HG03095 (cell line): ENCODE results near the gene CCDC32.
"Not testable (repeated sequence)": the region's sequence is repeated elsewhere in the genome, so short reads cannot be mapped to it uniquely, and the experiment has no call there.

Source experiments
- ATAC-seq: cut with Tn5 transposase; IDR thresholded peaks from one replicate; pipeline ENCODE4 v1.9.1; 2021; ENCODE audit warnings: moderate library complexity; ENCODE audit not compliant: unreplicated experiment

The CCDC32 gene

DNA sequence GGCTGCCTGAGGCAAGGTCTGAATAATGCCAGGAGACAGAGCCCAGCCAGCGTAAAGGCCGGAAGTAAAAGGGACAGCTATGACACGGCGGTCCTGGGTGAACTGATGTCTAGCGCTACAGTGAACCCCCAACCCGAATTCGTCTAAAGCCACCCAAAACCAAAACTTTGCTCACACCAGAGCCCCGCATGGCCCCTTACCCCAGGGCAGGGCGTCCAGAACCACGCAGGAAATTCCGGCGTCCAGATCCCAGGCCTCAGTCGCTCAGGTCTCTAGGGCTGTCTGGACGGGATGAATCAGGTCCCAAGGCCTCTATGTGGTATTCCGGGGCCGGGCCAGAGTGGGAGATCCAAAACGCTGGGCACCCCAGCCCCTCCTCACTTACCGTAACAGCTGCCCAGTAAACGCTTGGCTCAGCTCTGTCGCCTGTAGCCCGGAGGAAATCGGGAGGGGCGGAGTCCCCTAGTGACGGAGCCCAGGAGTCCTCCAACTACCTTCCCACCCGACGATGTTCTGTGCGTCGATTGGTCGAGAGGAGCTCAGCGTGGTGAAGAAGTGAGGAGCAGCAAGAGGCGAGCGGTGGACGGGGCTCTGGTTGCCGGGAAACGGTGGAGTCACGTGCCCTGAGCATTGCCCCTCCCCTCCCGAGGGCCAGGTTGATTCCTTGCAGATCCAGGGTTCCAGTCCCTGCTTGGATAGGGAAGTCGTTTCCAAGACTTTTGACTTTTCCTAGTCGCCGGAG lies at the start of gene CCDC32:
TSS of gene CCDC32 (minus strand) at position 452 of the 742 bp plus-strand sequence. CDS start 2,027 bp downstream, outside the sequence.
- ATAC-seq, result peak; percentile 93

GRCh38 chr15:40613080-40613479 lies 48.2 kb upstream of the CCDC32 start:
- ATAC-seq, result no peak

- ATAC-seq, result no peak
These were observed 39.1 kb upstream of the CCDC32 start for GRCh38 chr15:40603935-40604334.

GRCh38 chr15:40600956-40601355 lies 36.1 kb upstream of the CCDC32 start:
- no peak for ATAC-seq

DNA sequence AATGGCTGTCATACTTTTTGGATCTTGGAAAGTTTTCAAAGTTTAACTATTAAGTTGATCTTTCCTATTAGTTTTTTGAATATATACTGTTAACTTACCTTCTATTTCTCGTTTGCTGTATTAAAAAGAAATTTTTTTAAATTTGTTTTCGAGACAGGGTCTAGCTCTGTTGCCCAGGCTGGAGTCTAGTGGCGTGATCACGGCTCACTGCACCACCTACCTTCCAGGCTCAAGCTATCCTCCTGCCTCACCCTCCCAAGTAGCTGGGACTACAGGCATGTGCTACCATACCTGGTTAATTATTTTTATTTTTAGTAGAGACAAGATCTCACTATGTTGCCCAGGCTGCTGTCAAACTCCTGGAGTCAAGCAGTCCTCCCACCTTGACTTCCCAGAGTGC lies 33.8 kb upstream of the CCDC32 start:
- no peak for ATAC-seq

DNA sequence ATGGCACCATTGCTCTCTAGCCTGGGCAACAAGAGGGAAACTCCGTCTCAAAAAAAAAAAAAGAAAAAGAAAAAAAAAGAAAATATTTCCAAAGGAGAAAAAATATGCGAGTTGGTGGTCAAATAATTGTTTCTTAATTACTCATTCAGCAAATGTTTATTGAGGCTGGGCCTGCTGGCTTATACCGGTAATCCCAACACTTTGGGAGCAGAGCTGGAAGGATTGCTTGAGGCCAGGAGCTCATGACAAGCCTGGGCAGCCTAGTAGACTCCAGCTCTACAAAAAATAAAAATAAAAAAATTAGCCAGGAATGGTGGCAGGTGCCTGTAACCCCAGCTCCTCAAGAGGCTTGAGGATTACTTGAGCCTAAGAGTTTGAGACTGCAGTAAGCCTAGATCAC lies 33.3 kb upstream of the CCDC32 start:
- no peak for ATAC-seq

DNA sequence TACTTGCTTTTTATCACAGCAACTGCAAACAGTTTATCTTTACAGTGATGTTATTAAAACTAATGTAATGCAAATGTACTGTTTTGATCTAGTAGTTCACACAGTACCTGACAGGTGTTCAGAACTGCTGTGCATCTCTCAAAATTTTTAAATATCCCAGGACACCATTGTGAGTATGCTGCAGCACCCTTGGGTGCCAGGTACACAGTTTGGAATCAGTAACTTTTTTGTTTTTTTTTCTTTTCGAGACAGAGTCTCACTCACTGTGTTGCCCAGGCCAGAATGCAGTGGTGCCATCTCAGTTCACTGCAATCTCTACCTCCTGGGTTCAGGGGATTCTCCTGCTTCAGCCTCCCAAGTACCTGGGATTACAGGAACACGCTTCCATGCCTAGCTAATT lies 32.2 kb upstream of the CCDC32 start:
- no peak for ATAC-seq

GRCh38 chr15:40595773-40596172 lies 30.9 kb upstream of the CCDC32 start:
- ATAC-seq, result no peak

GRCh38 chr15:40595219-40595618 lies 30.4 kb upstream of the CCDC32 start:
- no peak for ATAC-seq

DNA sequence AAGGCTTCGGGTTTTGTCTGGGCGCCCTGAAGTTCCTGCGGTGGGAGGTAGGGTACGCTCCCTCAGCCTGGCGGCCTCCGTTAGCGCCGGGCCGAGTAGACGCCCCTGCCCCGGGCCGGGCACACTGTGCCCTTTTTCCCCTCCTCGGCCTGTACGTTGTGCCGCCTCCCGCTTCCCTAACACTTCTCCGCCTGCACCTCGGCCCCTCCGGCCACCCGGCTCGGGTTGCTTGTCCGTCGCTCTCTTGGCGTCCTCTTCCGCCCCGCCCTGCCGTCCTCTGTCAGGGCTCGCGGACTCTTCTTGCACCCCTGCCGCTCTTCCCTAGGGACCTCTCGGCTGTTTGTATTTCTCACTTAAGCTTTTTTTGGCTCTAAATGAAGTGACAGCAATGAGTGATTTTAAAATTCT lies 29.6 kb upstream of the CCDC32 start:
- peak; percentile 53 for ATAC-seq

- ATAC-seq, result peak; percentile 55
These were observed 29.0 kb upstream of the CCDC32 start, which contains the start of gene KNL1 for GRCh38 chr15:40593588-40594428. TSS of gene KNL1 (plus strand) at chr15:40594249. CDS start at chr15:40602932, 8,683 bp downstream.

DNA sequence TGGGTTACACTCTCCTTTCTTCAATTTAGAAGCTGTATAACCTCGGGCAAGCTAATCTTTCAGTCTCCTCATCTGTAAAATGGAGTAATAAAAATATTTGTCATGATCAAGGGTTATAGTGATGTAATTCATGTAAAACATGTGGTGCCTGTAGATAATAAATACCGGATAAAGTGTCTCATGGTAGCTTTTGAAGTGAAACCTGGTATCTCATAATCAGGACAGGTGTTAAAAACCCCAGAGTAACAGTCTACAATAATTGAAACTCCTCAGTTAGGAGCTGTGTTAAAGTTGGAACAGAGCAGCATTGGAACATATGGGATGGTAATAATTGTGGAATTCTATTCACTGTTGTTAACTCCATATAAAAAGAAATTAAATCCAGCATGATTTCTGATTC lies 28.3 kb upstream of the CCDC32 start:
- no peak for ATAC-seq

GRCh38 chr15:40591389-40591788 lies 26.5 kb upstream of the CCDC32 start:
- ATAC-seq, result no peak

- no peak for ATAC-seq
These were observed 25.8 kb upstream of the CCDC32 start for GRCh38 chr15:40590667-40591050.

- ATAC-seq, result no peak
These were observed 19.3 kb upstream of the CCDC32 start for GRCh38 chr15:40584191-40584590.

DNA sequence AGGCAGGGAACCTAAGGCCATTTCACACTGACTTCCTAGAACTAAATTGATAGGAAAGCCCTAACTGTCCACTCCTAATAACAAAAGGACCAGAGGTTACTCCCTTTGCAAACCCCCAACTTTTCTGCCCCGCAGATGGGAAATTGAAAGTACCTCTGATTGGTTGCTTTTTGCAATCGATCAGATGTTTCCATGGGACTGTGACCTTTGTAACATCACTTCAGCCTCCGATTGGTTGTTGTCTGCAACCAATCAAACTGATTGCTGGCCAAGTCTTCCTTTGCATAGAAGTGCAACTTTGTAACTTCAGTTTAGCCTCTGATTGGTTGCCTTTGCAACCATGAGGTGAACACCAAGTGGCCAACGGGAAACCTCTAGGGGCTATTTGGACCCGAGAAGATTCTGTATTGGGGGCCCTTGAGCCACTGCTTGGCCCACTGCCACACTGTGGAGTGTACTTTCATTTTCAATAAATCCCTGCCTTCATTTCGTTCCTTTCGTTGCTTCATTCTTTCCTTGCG lies 17.9 kb upstream of the CCDC32 start:
- ATAC-seq, result no peak

- ATAC-seq, result not testable (repeated sequence)
These were observed 17.0 kb upstream of the CCDC32 start for GRCh38 chr15:40581796-40582195.

GRCh38 chr15:40578892-40579291 lies 14.1 kb upstream of the CCDC32 start:
- no peak for ATAC-seq

DNA sequence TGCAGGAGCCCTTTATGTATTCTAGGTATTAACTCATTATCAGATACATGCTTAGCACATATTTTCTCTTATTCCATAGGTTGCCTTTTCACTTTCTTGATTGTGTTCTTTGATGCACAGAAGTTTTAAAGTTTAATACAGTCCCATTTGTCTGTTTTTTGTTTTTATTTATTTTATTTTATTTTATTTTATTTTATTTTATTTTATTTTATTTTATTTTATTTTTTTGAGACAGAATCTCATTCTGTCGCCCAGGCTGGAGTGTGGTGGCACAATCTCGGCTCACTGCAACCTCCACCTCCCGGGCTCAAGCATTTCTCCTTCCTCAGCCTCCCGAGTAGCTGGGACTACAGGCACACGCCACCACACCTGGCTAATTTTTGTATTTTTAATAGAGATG lies 12.1 kb upstream of the CCDC32 start:
- not testable (repeated sequence) for ATAC-seq

GRCh38 chr15:40575113-40575512 lies 10.3 kb upstream of the CCDC32 start:
- ATAC-seq, result no peak

DNA sequence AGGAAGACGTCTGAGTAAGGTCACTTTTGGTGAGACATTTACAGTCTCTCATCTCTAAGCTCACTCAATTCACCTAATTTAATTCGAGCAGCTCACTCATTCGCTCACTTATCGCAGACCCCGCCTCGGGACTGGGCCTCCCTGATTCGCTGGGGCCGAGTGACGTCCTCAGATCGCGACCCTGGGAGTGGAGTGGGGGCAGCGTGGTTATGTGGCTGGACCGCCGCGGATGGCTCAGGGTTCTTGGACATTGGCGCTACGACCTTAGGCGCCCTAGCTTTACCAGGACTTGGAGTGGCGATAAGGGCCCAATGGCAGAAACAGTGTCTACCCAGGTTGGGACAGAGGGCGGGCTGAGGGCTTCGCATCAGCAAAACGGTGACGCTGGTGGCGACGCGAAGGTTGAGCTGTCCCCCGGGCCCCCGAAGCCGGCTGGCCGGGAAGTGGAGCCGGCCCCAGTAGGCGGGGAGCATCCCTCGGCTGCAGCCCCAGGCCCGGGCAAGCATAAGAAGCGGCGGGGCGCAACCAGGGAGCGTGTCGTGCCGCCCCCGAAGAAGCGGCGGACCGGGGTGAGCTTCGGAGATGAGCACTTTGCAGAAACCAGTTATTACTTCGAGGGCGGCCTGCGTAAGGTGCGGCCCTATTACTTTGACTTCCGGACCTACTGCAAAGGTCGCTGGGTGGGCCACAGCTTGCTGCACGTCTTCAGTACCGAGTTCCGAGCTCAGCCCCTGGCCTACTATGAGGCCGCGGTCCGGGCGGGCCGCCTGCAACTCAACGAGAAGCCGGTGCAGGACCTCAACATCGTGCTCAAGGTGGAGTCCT lies 4.5 kb upstream of the CCDC32 start, which contains the start of gene RPUSD2:
TSS of gene RPUSD2 (plus strand) at position 171 of the 825 bp plus-strand sequence. CDS start at position 210, 39 bp downstream.
- ATAC-seq, result peak; percentile 37
